GM10266 (cell line): ENCODE measurements around the gene PDE4D.

Source experiments
- DNase-seq: peaks from one replicate; pipeline ENCODE4 v3.0.0; 2012; ENCODE audit errors: extremely low spot score
- CTCF ChIP-seq: IDR thresholded peaks from 2 replicates; pipeline ENCODE4 v1.5.1; 2012; ENCODE audit warnings: mild to moderate bottlenecking, low read depth; ENCODE audit not compliant: control insufficient read depth, insufficient read depth; ENCODE audit errors: missing control alignments

Gene PDE4D

DNA sequence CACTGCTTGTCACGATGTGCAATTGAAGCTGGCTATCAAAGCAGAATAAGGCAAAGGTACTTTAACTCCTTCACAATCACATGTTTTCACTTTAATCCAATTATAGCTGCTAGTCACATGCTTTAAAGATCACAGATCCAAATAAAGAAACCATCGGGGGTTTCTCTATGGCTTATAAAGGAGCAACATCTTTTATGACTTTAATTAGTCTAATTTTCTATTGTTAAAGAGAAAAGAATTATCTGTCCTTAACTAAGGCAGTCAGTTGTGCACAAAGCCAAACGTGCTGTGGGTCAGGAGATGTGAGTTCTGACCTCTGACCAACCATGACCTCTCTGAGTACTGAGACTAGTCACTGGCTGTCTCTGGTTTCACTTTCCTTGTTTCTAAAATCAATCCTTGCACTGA is 749.6 kb downstream of the PDE4D start:
- TF ChIP-seq CTCF: no peak
- DNase-seq: peak; percentile 31

GRCh38 chr5:59142927-59143326 is 750.6 kb downstream of the PDE4D start:
- no peak for TF ChIP-seq CTCF
- no peak for DNase-seq

- TF ChIP-seq CTCF: no peak
- DNase-seq: no peak
Measured at GRCh38 chr5:59142138-59142537, 751.4 kb downstream of the PDE4D start.

DNA sequence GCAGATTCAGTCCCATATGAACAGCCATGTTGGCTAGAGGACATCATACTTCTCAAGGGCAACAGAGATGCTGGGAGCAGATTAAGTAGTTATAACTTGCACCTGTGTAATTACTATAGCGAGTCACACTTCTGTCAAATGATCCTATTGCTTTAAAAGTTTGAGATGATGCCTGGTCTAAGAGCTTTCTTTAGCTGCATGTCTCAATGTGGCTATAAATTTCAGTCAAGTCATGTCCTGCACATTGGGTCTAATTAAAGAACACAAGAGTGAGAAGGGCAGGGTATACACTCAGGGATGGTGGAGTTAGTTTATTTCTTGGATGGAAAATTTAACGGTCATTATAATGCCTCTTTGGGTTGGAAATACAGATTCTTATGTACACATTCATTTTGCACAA is 753.4 kb downstream of the PDE4D start:
- no peak for DNase-seq
- no peak for TF ChIP-seq CTCF

- DNase-seq: no peak
Measured at GRCh38 chr5:59139695-59140094, 753.8 kb downstream of the PDE4D start.

DNA sequence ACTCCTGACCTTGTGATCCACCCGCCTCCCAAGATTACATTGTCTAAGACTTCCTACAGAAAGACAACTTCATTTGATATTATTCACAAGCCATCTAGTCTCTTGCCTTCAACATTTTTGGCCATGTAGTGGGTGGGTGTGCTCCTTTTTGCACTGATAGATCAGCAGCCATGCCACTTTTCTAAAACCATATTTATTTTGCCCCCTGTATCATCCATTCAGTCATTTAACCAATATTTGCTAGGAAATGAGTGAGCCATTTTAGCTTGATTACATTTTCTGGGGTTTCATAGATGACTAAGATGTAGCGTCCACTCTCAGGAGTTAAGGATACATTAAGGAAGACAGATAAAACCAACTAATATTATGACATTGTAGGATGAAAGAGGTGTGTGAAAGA is 755.0 kb downstream of the PDE4D start:
- TF ChIP-seq CTCF: no peak
- DNase-seq: no peak

More at GRCh38 chr5:59139695-59140094, 753.8 kb downstream of the PDE4D start:
- no peak for TF ChIP-seq CTCF

DNA sequence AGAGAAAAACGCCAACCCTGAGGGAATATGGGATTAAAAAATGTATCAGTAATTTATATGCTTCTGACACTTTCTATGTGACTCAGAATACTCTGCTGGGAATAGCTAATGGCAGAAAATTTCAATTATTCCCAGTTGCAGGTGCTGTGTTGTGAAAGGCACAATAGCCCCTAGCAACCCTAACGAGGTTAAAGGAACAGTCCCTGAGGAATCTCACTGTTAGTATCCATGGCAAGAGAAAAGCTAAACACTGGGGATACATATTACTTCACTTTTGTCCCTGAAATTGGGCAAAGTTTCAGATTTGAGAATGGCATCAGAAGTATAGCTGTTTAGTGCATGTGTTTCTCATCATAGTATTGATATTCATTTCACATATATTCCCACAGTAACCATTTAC is 755.7 kb downstream of the PDE4D start:
- TF ChIP-seq CTCF: no peak
- DNase-seq: no peak
